GM18951 (cell line): ENCODE results near the gene CR2.
"Not testable (repeated sequence)": the region's sequence is repeated elsewhere in the genome, so short reads cannot be mapped to it uniquely, and the experiment has no call there.

Experiments used
- POLR2A ChIP-seq: IDR thresholded peaks from 4 replicates; pipeline ENCODE4 v1.6.1; 2011; ENCODE audit warnings: mild to moderate bottlenecking; ENCODE audit not compliant: insufficient read length, insufficient read depth; ENCODE audit errors: extremely low read depth
- in situ Hi-C: fragments of 300-500 bp; cut with MboI; formaldehyde crosslinking; loops from one replicate; pipeline ENCODE4 v1.12.0; 2022; ENCODE audit warnings: low sequenced_read_pairs, mixed read lengths, inconsistent platforms; ENCODE audit not compliant: unreplicated experiment

Gene CR2

DNA sequence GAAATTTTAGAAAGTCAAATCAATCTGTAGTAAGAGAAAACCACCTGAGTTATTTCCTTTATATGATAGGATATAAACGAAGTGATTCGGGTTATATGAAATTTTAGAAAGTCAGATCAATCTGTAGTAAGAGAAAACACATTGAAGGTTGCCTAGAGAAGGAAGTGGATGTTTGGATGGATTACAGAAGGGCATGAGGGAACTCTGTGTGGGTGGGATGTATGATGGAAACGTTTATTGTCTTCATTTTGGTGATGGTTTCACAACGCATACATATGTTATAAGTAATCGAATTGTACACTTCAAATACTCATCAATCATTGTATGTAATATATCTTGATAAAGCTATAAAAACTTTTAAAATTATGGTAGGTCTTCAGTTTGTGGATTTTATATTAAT lies 46.9 kb downstream of the CR2 start:
- in situ Hi-C loops: no loop called here
- no peak for TF ChIP-seq POLR2A

DNA sequence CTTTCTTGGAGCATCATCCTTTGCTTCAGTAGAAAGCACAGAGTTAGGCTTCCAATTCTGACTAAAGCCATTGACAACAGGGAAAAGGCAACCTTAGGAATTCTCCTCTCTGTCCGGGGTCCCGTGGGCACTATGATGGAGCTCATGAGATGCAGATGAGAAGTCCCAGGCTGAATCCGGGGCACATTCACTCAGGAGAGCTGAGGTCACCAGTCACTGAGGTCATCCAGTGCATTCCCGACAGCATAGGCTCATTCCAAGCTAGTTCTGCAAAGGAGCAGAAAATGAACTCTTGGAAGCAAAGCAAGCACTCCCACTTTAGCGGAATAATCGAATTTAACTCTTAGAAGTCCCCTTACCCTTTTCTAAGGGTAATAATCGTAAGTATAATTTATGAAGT lies 48.6 kb downstream of the CR2 start:
- in situ Hi-C loops: no loop called here
- TF ChIP-seq POLR2A: no peak

GRCh38 chr1:207503950-207504349 lies 49.8 kb downstream of the CR2 start:
- in situ Hi-C loops: no loop called here
- no peak for TF ChIP-seq POLR2A

DNA sequence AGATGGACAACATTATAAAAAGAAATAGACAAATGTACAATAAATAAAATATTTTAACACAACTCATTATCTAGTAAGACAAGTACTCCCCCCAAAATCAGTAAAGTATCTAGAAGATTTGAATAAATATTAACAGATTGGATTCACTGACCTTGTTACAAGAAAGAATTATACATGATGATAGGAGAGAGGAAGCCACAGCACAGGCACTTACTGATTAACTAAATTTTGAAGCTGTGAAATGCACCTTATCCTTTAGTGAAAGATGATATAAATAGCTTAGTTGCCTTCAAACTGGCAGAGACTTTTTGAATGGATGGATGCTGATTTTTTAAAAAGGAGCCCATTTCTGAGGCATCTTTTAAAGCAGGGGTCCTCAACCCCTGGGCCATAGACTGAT lies 50.3 kb downstream of the CR2 start:
- no peak for TF ChIP-seq POLR2A

DNA sequence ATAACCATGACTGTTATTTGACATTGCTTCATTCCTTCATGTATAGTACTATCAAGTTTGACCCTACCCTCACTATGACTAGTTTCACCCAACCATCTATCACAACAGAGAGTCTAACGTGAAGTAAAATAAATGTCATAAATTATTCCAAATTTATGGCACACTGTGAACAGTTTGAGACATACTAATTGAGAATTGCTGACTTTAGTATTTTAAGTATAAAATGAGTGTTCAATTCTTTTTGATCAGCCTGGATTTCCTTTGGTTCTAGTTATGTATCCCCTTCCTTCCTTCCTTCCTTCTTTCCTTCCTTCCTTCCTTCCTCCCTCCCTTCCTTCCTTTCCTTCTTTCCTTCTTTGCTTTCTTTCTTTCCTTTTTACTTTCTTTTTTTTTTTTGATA lies 56.3 kb downstream of the CR2 start:
- in situ Hi-C loops: no loop called here
- TF ChIP-seq POLR2A: no peak

More for the DNA sequence above, 50.3 kb downstream of the CR2 start:
- in situ Hi-C loops: no loop called here

- in situ Hi-C loops: no loop called here
- no peak for TF ChIP-seq POLR2A
Observed at GRCh38 chr1:207514890-207515289, 60.8 kb downstream of the CR2 start.

DNA sequence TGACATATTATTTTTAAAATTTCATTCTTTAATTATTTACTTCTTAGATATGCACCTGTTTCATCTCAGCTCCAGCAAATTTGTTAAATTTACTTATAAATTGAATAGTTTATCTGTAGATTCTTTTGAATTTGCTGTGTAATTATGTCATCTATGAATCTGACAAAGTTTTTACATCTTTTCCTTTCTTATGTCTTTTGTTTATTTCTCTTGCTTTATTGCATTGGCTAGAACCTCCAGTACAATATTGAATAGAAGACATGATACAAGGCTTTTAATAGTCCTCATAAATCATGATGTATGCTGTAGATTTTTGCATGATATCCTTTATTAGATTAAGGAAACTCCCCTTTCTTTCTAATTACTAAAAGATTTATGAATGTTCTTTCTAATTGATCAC lies 62.6 kb downstream of the CR2 start:
- in situ Hi-C loops: no loop called here
- TF ChIP-seq POLR2A: no peak

DNA sequence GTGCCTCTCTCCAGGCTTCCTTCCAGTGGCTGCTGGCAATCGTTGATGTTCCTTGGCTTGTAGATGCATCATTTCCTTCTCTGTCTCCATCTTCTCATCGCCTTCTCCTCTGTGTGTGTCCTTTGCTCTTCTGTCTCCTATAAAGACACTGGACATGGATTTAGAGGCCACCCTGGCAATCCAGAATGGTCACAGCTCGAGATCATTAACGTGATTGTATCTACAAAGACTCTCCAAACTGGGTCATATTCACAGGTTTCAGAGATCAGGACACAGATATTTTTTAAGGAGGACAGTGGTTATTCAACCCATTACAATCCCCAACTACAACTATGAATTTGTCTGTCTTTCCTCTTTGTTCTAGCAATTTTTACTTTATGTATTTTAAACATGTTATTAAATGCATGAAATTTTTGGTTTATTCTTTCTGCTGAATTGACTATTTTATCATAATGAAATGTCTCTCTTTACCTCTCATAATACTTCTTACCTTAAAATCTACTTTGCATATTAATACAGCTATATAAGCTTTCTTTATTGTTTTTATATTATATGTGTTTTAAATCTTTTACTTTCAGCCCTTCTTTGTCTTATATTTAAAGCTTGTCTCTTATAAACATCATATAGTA lies 64.6 kb downstream of the CR2 start:
- no peak for TF ChIP-seq POLR2A
- in situ Hi-C loops: no loop called here

DNA sequence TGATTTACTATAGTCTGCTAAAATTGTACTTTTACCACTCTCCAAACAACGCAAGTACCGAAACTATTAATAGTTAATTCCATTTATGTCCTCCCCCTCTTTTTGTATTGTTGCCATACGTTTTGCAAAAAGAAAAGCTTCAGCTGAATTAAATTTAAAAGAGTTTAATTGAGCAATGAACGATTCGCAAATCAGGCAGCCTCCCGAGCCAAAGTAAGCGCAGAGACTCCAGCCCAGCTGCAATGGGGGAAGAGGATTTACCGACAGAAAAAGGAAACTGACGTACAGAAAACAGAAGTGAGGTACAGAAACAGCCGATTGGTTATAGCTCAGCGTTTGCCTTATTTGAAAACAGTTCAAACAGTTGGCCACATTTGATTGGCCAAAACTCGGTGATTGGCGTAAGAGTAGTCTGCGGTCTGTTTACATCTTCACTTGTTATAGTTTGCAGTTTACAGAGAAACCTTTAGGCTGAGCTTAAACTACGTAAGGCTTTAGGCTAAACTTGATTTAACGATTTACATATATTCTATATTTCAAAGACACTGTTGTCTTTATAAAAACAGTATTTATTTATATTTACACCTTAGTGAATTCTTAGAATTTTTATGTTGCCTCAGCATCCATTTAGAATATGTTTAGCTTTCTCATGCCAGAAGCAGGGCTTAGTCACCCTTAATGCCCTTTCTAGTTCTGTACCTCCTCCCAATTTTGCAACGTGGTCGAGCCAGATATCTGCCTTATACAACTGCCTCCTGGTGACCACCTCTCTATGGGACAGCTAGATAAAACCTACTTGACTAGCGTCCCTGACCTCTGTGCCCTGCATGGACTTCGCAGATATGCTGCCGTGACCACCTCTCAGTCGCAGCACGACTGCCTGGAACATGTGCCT lies 65.6 kb downstream of the CR2 start:
- in situ Hi-C loops: no loop called here
- TF ChIP-seq POLR2A: no peak

- in situ Hi-C loops: not testable (repeated sequence)
Observed at GRCh38 chr1:207520400-207521345, 66.5 kb downstream of the CR2 start.

DNA sequence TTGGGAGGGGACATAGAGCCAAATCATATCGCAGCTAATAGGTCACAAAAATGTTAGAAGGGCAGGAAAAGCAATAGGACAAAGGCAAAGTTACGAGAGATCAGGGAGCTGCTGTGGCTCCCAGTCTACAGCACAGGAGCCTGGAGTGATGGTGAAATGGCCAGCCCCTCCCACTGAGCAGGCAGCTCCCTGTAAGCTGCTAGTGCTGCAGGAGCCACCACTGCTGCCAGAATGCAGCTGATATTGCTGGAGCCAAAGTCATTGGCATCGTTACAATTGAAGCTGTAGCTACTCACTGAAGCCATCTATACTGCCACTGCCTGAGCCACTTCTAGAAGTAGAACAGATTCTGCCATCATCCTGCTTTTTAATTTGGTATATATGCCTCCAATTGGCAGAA lies 71.1 kb downstream of the CR2 start:
- in situ Hi-C loops: not testable (repeated sequence)

DNA sequence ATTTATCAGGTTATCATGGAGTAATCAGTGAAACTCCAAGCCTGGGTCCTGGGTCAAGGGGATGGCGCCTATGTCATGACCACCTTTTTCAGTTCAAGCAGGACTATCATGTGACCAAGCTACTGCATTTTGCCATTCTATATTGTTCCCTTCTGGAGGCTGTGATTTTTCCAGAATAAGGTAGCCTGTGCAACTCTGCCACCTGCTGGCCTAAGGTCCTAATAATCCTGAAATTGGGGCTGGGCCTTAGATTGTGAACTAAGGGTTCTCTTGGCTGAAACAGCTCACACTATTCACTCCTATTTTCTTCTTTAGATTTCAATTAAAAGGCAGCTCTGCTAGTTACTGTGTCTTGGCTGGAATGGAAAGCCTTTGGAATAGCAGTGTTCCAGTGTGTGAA lies 74.3 kb downstream of the CR2 start:
- in situ Hi-C loops: not testable (repeated sequence)

- in situ Hi-C loops: not testable (repeated sequence)
Observed at GRCh38 chr1:207536263-207536662, 82.1 kb downstream of the CR2 start.
